Brain microvascular endothelial cell (primary cell): ENCODE data around the gene C19orf38.

Experiments used
- DNase-seq: peaks from one replicate; pipeline ENCODE4 v3.0.0-alpha.2; 2020
- H3K27ac ChIP-seq: fragments of 250-450 bp; sonication (Bioruptor Pico); 2 replicates; pipeline ENCODE4 v1.5.1; 2020; ENCODE audit warnings: mild to moderate bottlenecking, moderate library complexity
- H3K27me3 ChIP-seq: fragments of 250-450 bp; sonication (Bioruptor Pico); replicated peaks from 2 replicates; pipeline ENCODE4 v1.5.1; 2020; ENCODE audit warnings: mild to moderate bottlenecking
- H3K36me3 ChIP-seq: fragments of 250-450 bp; sonication (Bioruptor Pico); replicated peaks from 2 replicates; pipeline ENCODE4 v1.5.1; 2020; ENCODE audit warnings: mild to moderate bottlenecking
- H3K4me3 ChIP-seq: 2 replicates; pipeline ENCODE4 v1.5.1; 2011; ENCODE audit warnings: low read depth, mild to moderate bottlenecking, control low read depth, low read length, moderate library complexity
- in situ Hi-C: cut with HindIII; loops from 2 replicates; pipeline ENCODE4 v1.10.0; 2017; ENCODE audit warnings: low sequenced_read_pairs, low pct_ligation_motif_present
- TF ChIP-seq, protein P1 (sequence below): IDR thresholded peaks from 2 replicates; pipeline ENCODE4 v1.5.1; 2011; ENCODE audit warnings: low read depth, mild to moderate bottlenecking, moderate library complexity, low read length, control low read depth, inconsistent platforms; ENCODE audit errors: missing control alignments

The C19orf38 gene

DNA sequence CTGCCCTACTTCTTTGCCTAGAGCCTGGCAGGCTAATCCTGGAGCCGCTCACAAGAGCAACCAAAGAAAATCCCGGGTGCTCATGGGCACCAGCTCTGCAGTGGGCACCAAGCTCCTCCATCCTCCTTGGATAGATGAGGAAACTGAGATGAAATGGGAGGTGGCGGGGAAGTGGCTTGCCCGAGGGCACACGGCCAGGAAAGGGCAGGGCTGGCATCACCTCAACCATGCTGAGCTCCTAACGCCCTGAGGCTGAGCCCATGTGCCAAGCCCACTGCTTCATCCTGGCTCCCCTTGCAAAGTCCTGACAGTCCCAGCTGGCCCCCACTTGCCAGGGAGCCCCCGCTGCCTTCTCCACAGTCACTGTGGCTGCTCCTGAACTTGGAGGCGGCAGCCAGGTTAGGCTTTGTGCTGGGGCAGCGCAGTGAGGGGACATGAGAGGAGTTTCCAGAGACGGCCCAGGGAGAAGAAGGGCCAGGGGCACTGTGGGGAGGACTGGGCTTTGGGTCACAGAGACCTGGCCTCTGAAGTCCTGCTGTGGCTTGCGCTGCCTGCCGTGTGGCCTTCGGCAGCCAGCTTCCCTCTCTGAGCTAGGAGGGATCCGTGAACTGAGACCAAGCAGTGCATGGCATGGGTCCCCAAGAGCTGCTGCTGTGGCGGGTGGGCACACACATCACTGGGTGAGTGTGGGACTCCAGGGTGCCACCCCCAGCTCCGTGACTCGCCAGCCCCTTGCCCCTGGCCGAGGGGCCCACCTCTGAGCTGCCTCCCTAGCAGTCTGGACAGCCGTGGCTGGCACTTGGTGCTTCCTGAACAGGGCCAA lies 29.7 kb upstream of the C19orf38 start:
- TF ChIP-seq, protein P1, sequence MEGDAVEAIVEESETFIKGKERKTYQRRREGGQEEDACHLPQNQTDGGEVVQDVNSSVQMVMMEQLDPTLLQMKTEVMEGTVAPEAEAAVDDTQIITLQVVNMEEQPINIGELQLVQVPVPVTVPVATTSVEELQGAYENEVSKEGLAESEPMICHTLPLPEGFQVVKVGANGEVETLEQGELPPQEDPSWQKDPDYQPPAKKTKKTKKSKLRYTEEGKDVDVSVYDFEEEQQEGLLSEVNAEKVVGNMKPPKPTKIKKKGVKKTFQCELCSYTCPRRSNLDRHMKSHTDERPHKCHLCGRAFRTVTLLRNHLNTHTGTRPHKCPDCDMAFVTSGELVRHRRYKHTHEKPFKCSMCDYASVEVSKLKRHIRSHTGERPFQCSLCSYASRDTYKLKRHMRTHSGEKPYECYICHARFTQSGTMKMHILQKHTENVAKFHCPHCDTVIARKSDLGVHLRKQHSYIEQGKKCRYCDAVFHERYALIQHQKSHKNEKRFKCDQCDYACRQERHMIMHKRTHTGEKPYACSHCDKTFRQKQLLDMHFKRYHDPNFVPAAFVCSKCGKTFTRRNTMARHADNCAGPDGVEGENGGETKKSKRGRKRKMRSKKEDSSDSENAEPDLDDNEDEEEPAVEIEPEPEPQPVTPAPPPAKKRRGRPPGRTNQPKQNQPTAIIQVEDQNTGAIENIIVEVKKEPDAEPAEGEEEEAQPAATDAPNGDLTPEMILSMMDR = no peak
- H3K36me3 ChIP-seq = peaks cover 23% of the 10 kb centered on the region
- in situ Hi-C loops = no loop called here

DNA sequence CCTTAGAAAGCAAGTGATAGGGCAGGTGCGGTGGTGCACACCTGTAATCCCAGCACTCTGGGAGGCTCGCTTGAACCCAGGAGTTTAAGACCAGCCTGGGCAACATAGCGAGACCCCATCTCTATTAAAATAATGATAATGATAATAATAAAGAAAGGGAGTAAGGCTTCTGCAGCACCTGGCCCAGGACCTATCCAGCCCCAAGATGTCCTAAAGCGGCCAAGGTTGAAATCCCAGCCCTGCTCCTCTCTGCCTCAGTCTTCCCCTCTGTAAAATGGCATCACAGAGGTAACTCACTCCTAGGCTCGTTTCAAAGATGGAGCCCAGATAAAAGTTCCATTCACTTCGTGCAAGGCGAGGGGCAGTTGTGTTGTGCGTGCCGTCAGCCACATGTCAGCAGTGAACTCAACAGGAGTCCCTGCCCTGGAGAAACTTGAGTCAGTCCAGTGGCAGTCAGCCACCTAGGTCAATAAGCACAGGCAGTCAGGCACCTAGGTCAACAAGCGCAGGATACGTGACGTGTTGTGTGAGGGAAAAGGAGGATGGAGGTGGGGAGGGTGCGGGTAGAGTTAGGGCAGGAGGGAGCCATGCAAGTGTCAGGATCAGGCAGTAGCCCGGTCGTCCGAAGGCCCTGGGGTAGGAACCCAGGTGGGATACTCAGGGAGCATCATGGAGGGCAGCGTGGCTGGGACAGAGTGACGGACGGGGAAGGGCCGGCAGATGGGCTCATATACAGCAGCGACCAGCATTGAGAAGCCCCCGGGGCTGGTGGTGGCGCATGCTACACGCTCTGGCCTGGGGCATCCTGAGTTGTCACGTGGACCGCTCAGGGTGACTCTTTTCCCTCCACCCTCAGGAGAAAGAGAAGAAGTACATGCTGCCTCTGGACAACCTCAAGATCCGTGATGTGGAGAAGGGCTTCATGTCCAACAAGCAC lies 28.8 kb upstream of the C19orf38 start:
- H3K27me3 ChIP-seq = no peaks in the 10 kb centered on the region
- H3K4me3 ChIP-seq = no peak overlapping the region
- in situ Hi-C loops = no loop called here
- TF ChIP-seq, protein P1 = no peak
- no peak for DNase-seq
- no peak overlapping the region for H3K27ac ChIP-seq
- peaks cover 24% of the 10 kb centered on the region for H3K36me3 ChIP-seq

More for the DNA sequence above, 29.7 kb upstream of the C19orf38 start:
- Histone ChIP-seq H3K27ac (peak overlapping the region; percentile 88), H3K27me3 (no peaks in the 10 kb centered on the region), H3K4me3 (no peak overlapping the region)
- no peak for DNase-seq

DNA sequence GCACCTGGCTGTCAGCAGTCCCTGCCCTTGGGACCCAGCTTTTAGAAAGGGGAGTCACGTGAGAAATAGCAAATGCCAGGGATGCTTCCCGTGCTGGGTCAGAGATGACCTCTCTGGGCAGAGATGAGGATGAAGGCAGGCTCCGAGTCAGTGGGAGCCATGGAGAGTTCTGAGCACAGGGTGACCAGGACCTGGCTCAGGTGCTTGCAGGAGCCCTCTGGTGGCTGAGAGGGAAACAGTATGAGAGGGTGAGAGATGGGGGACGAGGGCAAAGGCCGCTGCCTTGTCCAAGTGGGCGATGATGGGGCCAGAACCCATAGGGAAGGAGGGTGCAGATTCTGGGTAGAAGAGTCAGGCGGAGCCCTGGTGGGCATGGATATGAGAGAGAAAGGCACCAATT lies 28.0 kb upstream of the C19orf38 start:
- Histone ChIP-seq H3K27me3 (no peaks in the 10 kb centered on the region), H3K4me3 (no peak overlapping the region), H3K27ac (no peak overlapping the region), H3K36me3 (peaks cover 25% of the 10 kb centered on the region)
- TF ChIP-seq, protein P1 = peak; percentile 58
- in situ Hi-C loops = no loop called here
- DNase-seq = no peak

DNA sequence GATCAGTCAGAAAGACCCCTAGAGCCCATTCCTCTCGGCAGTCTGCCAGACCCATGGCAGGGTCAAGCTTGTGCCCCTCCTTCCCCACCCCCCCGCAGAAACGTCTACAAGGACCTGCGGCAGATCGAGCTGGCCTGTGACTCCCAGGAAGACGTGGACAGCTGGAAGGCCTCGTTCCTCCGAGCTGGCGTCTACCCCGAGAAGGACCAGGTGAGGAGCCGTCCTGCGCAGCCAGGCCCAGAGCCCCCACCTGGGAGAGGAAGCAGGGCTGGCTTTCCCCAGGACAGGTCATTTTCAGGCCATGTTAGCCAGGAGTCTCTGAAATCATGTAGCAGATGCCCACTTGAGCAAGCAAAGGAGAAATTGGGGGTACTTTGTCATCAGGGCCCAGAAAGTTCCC lies 24.5 kb upstream of the C19orf38 start:
- H3K27me3 ChIP-seq = no peaks in the 10 kb centered on the region
- DNase-seq = no peak
- H3K4me3 ChIP-seq = no peak overlapping the region
- peaks cover 42% of the 10 kb centered on the region for H3K36me3 ChIP-seq
- H3K27ac ChIP-seq = no peak overlapping the region
- in situ Hi-C loops = no loop called here
- TF ChIP-seq, protein P1 = no peak

DNA sequence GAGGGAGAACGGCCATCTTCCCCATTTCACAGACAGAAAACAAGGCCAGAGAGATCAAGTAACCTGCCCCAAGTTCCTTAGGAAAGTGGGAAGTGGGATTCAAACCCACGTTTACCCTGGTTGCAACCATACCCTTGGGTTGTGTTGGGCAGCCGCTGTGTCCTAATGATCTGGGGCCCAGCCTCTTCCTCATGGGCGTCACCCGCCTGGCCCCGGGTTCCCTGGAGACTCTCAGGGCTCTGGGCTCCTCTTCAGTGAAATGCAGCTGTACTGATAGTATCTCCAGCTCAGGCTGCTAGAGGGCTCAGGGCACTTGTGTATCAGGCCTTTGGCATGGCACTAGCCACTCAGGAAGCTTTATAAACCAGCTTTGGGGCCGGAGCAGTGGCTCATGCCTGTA lies 22.0 kb upstream of the C19orf38 start:
- H3K36me3 ChIP-seq = peaks cover 61% of the 10 kb centered on the region
- no peak overlapping the region for H3K27ac ChIP-seq
- TF ChIP-seq, protein P1 = no peak
- in situ Hi-C loops = no loop called here
- DNase-seq = no peak
- no peaks in the 10 kb centered on the region for H3K27me3 ChIP-seq
- H3K4me3 ChIP-seq = no peak overlapping the region
